Activated naive CD8-positive, alpha-beta T cell treated with anti-CD3 and anti-CD28 coated beads, Interleukin-2, amount 50 U/mL, for 16 hours (primary cell): Measurements from ENCODE around the gene CHSY1.

Experiments
- DNase-seq: peaks from one replicate; pipeline ENCODE4 v3.0.0-alpha.2; 2020; ENCODE audit warnings: low read depth, low spot score

The CHSY1 gene

GRCh38 chr15:101189409-101190091 is 62.3 kb downstream of the CHSY1 start:
- no peak for DNase-seq

DNA sequence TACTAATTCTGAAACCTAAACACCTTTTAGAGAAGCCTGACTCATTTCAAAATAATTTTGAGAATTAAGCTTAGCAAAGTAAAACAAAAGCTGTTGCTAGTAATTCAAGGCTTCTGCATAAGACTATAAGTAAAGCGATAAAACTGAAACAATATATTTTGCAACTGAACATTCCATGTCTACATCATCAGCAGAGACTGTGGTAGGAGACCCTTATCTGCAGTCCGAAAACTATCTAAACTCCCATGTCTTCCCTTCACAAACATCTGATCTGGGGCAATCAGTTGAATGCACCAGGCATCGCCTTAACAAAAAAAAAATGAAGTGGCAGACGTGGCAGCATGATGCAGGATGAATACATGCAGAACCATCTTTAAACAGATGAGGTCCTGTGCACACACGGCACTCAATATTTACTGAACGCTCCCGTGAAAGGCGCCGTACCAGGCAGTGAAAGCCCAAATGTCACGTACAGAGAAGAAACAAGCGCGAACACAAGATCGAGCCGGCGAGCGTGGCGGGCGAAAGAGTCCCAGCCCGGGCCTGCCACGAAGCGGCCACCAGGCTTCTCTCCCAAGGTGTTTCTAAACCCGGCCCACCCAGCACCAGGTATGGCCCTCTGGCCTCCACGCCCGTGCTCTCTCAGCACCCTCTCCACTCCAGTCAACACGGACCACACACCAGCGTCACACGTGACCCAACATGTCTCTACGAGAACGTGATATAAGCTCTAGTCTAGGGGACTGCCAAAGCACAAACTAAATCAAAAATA is 63.0 kb downstream of the CHSY1 start:
- no peak for DNase-seq

DNA sequence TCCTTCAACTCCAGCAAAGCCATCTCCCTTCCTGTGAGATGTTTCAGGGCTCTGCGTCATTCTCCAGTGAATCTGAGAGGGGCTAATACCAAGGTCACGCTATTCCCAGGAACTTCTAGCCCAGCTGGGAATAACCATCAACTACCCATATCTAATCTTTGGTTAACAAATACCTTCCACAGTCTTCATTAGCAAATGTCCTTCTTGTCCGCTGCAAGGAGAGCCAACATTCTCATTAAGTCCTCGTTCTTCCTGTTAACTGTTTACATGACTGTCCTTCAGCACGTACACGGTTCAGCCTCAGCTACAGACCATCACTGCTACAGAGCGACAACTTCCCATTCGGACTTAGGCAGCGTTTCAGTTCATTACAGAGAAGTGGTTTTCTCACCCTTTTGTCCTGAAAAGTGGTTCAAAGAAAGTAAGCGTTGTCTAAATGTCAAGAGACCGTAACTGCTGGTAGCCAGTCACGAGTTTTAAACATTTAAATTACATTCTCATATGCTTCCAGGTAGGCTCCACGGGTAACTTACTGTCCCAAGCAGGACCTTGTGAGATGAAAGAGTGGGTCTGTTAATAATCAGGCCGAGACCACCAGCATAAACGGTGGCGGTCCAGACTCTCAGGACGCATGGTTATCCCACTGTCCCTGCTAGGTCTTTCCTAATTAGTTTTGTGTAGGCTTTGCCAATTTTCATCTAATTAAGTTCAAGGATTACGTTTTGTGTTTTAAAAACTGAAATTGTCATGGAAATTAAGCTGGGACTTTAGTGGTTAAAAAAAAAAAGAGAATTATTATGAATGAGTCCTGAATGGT is 63.8 kb downstream of the CHSY1 start:
- DNase-seq: no peak

- DNase-seq: no peak
Measured at GRCh38 chr15:101185770-101186169, 66.1 kb downstream of the CHSY1 start.

DNA sequence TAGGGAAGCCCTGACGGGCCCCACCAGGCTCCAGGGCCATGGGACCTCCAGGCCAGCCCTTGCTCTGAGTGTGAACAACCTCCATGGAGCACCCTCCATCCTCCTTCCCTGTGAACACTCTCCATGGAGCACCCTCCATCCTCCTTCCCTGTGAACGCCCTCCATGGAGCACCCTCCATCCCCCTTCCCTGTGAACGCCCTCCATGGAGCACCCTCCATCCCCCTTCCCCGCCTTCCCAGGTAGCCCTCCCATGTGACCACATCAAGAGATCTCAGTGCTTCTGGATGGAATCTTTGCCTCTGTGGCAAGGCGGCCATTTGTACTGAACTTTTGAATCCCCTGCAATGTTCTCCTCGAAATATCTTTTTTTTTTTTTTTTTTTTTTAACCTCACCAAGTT is 66.5 kb downstream of the CHSY1 start:
- no peak for DNase-seq

DNA sequence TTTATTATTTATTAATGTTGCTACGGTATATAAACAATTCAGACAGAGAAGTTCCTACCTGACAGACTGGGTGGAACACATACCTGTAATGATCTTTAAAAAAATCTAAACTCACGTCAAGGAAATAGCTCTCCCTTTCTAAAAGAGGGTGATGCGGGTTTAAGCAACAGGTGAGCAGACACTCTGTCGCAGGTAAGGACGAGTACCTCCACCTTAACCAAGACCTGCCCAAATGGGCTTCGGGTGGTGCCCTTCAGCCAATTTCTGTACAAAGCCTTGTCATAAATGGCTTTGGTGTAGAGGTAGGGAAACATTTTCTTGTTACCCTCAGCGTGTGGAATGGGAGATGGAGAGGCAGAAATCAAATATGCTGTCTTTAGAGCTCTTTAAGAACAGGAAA is 67.0 kb downstream of the CHSY1 start:
- DNase-seq: no peak

DNA sequence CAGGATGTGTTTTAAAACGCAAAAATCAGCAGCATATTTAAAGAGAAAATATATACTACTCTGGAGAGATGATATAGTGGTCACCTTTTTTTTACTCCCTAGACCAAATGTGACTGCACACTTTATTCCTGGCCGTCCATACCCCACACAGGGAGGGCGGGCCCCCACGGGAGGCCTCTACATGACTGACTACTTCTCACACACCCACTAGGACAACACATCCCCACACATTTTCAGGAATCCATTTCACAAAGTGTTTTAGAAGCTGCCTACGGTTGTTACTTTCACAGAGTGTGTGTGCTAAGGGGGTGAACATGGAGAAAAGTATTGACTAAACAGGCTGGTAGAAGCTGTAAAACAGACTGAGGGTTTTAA is 67.9 kb downstream of the CHSY1 start:
- no peak for DNase-seq

DNA sequence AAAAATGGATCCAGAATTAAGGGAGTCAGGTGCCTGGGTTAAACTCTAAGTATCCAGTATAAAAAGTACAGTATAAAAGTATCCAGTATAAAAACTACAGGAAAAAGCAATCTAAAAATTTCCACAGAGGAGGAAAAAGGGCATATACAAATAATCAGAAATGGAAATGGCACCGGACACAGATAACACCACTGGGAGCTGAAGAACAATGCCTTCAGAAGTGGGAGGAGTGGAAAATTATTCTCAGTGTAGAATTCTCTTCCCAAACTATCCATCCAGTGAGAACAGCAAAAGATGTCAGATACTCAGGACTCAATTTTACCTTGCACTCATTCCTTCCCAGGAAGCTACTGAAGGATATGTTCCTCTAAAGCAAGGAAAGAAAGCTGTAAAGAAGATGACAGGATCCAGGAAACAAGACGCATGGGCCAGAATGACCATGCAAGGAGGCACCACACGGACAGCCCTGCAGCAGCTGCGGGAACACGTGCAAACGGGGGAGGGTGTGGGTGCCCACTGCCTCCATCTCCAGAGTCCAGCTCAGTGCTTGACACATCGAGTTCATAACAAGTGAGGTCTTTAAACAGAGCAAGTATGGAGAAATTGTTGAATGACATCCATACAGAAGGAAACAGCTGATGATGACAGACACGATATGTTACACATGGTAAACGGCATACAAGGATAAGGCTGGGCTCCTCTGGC is 68.5 kb downstream of the CHSY1 start:
- no peak for DNase-seq

DNA sequence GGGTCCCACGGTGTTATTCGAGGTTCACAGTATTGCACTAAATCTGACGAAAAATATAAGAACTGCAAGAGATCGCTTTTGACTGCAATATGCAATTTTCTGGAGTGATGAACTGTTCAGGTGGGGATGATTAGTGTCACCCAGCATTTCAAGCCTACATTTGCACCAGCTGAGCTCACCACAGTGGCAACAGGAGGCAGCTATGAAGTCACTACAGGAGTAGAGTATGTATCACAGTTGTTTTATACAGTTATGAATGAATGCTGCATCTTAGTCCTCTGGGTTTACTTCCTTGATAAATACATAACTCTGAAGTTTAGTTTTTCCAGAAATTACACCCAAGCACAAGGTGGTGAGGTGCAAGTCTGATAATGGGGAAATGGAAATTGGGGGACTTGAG is 69.6 kb downstream of the CHSY1 start:
- DNase-seq: no peak

GRCh38 chr15:101181349-101181748 is 70.5 kb downstream of the CHSY1 start:
- DNase-seq: no peak

GRCh38 chr15:101180620-101181307 is 71.1 kb downstream of the CHSY1 start:
- DNase-seq: no peak

GRCh38 chr15:101179341-101180153 is 72.3 kb downstream of the CHSY1 start:
- no peak for DNase-seq

DNA sequence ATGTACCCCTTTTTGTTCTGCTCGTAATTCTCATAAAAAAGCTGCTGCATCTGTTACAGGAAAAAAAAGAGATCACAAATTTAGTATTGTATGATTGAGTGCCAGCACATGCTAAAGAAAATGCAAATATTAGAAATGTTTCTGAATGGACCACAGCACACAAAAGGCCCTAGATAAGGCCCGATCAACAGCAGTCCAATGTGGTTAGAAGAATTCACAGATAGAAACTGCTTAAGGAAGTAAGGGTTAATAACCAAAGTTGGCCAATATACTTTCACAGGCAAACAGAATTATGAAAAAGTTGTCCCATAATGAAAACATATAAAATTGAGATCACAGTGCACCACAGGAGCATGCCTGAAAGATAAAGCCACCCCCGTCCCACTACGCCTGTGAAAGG is 72.9 kb downstream of the CHSY1 start:
- no peak for DNase-seq

- no peak for DNase-seq
Measured at GRCh38 chr15:101178479-101178878, 73.4 kb downstream of the CHSY1 start.

DNA sequence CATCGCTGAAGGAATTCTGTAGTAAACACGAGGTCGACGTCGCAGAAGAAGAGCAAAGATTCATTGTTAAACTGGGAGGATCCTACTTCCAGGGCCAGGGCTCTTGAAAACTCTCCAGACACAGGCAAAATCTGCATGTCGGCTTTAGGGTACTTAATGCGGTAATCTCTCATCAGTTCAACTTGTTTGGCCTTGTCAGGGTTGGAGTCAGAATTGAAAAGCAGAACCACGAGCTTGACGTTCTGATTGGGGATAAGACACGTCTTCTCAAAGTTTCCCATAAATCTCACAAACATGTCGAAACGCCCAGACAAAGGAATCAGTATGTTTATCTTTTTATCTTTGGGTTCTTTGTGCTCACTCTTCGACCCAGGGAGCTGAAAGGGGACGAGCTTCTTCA is 74.0 kb downstream of the CHSY1 start:
- DNase-seq: no peak

DNA sequence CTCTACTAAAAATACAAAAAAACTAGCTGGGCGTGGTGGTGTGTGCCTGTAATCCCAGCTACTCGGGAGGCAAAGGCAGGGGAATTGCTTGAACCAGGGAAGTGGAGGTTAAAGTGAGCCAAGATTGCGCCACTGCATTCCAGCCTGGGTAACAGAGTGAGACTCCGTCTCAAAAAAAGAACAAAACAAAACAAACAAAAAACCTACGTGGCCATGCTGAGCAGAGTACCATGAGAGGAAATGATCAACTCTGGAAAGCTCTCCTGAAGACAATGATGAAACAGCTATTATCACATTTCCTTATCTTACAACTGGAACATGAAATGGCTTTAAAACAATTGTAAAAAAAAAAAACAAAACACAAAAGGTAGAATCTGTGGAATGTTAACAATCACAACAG is 75.2 kb downstream of the CHSY1 start:
- no peak for DNase-seq

DNA sequence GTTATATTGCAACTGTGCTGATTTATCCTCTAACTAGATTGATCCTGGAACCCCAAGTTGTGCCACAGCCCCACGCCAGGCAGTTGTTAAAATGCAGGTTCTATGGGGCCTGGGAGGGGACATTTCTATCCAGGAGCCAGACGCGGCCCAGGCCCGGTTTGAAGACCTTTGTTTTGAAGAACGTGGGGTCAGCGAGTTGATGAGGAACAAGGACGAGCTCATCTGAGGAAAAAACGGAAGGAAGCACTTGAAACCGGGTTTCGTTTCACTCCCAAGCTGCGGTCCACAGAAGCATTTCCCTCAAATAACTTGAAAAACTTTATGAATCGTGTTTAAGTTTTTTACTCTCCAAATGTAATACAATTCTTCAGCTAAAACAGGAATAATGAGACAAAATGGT is 76.4 kb downstream of the CHSY1 start:
- DNase-seq: no peak

- DNase-seq: no peak
Measured at GRCh38 chr15:101174152-101174920, 77.5 kb downstream of the CHSY1 start.

DNA sequence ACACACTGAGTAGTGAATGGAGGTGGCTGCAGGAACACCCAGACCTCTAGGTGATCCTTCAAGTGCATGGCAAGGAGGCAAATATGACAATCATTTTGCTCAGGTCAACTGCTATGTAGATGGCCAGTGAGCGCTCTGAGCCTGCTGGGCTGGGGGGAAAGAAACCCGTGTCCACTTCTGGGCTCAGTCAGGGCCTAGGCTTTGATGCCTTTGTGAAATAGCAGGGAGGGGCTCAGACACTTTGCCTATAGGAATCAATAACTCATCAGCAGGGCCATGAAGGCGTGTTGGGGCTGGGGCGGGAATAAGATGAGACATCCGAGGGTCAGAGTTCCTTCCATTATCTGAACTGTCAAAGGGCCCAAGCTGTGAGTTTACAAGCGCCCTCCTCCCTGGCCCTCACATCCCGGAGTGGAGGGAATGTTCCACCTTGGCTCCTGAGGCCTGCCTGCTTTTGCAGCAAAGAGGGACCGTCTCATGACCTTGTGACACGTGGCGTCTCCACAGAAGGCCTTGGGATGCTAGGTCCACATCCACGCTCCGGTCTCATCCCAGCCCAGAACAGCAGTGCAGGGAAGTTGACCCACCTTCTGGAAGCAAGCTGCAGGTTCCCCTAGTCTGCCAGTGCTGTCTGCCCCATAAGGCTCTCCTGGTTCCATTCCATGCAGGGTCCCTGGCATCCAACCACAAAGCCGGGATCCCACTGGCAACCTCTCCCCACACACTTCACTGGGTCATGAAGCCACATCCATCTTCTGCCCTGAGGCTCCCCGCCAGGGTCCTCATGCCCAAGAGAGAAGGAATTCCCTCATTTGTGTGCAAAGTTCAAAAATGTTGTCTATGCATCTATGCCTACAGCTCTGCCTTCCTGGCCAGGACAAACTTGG is 78.4 kb downstream of the CHSY1 start:
- no peak for DNase-seq
